ENCODE measurements around the gene CCDC197.

CCDC197 gene

DNA sequence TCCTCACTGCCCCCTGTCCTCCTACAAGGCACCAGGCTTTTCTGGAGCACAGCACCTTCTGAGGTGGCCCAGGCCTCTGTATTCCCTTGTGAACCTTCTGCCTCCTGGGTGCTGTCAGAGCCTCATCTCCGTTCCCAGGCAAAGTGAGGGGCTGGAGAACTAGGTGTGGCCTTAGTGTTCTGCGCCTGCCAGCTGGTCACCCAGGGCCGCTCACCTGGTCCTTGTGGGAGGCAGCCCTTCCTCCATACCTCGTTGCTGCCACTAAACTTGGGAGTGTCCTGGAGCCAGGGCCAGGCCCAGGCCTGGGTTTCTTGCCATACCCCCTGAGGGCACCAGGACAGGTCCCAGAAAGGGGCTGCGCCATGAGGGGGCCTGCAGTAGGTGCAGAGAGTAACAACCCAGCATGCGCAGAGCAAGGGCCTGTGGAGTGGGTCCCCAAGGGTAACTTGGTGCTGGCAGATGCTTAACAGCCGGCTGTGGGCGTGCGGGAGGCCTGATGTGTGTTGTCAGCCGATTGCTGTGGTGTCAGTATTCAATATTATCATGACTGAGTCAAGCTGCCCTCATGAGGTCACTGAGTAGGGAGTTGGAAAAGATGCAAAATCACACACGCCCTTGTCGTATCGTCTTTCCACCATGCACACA lies 46.1 kb downstream of the CCDC197 start:
- no peak for DNase-seq (ENCODE audit: low spot score)

- no peak for DNase-seq (ENCODE audit: low spot score)
These were observed 46.8 kb downstream of the CCDC197 start for GRCh38 chr14:94043756-94044475.

- no peak for DNase-seq (ENCODE audit: low spot score)
These were observed 47.5 kb downstream of the CCDC197 start for GRCh38 chr14:94044476-94045091.

DNA sequence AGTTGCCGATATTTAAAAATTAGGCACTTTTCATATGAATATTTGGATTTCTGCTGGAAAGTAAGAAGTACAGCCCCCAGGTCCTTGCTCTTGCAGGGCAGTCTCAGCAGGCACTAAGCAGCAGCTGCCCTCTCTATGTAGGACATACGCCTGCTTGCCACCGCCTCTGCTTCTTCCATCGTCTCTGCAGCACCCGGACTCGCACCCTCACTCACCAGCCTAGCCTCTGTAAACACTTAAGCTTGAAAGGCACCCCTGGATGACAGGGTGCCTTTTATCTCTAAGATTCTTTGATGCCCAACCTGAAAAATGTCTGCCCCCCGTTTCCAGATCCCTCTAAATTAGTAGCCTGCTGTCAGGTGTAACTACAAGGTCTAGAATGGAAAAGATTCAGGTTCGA lies 48.0 kb downstream of the CCDC197 start:
- no peak for DNase-seq (ENCODE audit: low spot score)

DNA sequence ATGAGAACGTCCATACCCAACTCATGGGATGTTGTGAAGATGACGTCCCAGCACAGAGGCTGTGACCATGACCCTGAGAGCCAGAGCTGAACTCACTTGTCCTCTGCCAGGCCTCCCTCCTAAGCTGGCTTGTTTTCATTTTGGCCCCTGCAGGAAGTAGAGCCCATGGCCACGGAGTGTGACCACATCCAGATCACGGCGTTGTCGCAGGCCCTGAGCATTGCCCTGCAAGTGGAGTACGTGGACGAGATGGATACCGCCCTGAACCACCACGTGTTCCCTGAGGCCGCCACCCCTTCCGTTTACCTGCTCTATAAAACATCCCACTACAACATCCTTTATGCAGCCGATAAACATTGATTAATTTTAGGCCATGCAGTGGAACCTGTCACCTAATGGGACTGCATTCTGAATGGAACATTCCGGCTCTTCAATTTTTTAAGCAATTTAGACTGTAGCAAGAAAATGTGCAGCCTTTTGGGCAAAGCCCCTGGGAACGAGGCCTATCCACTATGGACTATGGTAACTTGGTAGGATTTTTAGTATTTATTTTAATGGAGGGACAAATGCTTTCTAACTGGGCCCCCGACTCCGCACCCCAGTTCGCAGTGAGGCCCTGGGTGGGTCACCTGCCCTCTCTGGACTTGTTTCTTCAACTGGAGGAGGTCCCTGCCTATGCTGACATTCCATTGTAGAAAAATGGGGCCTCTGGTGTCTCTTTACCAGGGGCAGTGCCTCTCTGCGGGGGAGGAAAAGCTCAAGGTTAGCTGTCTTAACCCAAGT lies 48.7 kb downstream of the CCDC197 start:
- DNase-seq (ENCODE audit: low spot score), result no peak

- DNase-seq (ENCODE audit: low spot score), result no peak
These were observed 49.7 kb downstream of the CCDC197 start for GRCh38 chr14:94046696-94047250.

DNA sequence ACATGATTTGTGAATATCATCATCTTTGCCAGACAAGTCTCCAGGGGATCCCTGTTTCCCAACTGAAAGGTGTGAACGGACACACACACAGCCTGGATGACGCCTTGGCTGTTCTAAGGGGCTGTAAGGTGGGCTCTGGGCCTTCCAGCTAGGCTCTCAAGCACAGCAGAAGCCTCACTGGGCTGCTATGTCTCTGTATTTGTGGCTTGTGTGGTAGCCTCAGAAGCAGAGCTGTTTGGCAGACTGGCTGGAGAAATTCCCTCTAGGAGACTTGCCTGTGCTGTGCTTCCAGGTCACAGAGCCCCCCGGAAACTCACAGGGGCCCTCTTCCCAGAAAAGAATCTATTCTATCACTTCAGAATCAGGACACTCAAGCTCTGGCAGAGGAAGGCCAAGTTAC lies 50.5 kb downstream of the CCDC197 start:
- DNase-seq (ENCODE audit: low spot score), result no peak

- DNase-seq (ENCODE audit: low spot score), result no peak
These were observed 51.9 kb downstream of the CCDC197 start for GRCh38 chr14:94048691-94049624.

- DNase-seq (ENCODE audit: low spot score), result no peak
These were observed 52.5 kb downstream of the CCDC197 start for GRCh38 chr14:94049625-94050023.

DNA sequence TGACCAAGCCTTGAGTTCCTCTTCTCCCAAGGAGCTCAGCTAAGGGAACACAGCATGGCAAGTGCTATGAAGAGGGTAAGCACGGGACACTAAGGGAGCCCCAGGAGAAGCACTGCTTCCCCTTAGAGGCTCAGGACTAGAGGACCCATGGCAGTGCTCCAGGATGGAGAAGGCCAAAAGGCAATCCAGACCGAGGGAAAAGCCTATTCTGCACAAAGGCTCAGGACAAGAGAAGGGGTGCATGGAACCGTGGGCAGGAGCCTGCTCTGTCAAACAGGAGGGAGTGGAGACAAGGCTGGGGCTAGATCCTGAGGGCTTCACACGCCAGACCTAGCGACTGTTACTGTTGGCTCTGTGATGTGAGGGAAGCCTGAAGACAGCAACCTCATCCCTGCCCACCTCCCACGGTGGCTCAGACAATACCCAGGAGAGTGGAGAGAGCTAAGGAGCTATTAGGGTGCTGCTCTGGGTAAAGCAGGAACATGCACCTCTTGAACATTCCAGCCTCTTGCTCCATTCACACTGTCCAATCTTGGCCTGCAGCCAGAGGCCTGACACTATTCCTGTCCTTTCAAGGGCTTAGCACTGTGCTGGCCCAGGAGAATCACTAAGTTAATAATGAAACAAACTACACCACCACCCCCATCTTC lies 53.3 kb downstream of the CCDC197 start:
- no peak for DNase-seq (ENCODE audit: low spot score)

DNA sequence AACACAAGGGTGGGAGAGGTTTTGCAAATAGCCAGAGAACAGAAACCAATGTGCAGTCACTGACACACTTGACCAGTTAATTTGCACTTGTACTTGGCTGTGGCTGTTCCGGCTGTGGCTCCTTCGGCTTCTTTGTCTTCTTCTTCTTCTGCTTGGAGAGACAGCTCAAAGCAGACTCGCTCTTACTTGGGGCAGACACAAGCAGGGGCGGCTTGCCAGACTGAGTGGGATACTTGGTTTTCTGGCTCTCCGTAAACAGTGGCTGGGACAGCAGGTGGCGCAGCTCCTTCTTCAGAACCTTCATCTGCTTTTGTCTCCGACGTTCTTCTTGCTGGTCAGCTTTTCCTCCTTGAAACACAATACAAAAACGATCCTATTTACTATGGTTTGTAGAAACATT lies 54.0 kb downstream of the CCDC197 start:
- DNase-seq (ENCODE audit: low spot score), result peak; percentile 27

DNA sequence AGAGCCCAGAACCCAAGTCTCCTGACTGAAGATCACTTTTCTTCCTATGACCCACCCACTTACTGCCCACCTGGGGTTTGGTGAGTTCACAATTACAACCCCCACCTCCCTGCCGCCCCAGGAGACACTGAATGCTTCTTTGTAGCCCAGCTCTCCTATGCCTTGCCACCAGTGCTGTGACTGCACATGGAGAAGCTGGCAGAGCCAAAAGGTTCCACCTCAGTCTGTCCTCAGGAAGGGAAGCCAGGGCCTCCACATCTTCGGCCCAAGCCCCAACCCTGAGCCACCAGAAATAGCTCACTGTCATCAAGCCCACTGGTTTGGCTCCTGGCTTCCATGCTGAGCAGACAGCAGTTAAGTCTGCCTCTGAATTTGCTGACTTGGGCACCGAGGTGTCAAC lies 54.7 kb downstream of the CCDC197 start:
- no peak for DNase-seq (ENCODE audit: low spot score)

- DNase-seq (ENCODE audit: low spot score), result no peak
These were observed 55.1 kb downstream of the CCDC197 start for GRCh38 chr14:94052199-94052598.

DNA sequence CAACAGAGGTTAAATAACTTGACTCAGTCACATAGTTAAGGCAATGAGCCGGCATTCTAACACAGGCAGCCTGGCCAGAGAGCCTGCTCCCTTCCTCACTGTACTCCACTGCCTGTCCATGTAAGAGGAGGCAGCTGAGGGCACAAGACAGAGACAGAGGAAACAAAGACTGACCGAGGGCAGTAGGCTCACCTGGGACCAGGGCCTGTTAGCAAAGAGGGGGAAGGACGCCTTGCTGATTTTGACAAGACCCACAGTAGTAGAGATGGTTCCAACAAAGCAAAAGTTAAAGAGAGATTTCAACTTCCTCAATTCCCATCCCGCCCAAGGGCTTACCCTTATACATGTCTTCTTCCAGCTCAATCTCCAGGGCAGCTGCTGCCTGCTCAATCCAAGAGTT lies 55.6 kb downstream of the CCDC197 start:
- no peak for DNase-seq (ENCODE audit: low spot score)

DNA sequence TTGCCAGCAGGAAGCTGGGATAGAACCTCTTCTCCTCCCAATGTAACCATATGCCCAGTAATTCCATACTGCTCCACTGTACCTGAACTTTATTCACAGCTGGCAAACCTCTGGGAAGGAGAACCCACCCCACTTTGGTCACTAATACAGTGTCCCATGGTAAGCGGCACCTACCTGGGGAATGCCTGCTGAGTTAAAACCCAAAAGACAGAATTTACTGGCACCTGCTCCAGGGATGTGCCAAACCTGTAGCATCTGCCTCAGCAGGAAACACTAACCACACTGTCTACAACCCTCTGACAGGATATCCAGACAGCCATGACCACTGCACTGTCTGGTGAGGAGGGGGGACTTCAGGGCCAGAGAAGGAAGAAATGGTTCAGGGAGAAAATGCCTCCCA lies 57.3 kb downstream of the CCDC197 start:
- DNase-seq (ENCODE audit: low spot score), result no peak

DNA sequence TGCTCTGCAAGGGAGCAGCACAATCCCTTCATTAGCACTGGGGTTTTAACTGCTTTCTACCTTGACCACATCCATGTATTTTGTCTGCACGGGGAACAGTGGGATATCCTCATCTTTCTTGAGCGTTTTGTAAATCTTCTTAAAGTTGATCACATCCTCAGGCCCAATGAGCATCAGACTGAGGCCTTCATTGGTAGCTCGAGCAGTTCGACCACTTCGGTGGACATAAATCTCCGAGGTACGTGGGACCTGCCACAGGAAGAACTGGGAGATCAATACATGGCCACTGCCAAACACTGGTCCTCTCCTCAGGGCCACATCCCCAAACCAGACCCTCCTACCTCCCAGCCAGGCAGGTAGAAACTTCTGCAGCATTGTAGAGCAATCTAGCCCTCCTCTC lies 57.8 kb downstream of the CCDC197 start:
- no peak for DNase-seq (ENCODE audit: low spot score)

DNA sequence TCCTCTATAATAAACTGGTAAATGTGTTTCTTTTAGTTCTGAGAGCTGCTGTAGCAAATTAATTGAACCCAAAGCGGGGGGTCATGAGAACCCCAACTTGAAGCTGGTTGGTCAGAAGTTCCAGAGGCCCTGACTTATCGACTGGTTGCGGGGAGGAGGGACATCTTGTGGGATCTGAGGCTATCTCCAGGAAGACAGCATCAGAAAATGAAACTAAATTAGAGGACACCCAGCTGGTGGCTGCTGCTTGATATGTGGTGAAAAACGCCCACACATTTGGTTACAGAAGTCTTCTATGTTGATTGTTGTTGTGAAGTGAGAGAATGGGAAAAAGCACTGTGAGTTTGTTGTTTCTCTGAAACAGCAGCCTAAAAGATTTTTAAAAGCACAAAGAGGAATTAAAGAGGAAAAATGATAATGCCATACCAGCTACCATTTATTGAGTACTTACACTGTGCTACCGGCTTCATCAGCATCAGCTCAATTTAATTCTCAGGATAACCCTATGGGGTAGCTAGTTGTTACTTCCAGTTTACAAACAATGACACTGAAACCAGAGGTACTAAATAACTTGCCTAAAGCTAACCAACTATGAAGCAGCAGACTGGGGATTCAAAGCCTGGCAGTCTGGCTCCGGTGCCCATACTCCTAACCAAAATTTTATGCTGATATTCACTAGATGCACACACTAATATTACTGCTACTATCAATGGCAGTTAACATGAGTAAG lies 59.6 kb downstream of the CCDC197 start:
- DNase-seq (ENCODE audit: low spot score), result no peak

- no peak for DNase-seq (ENCODE audit: low spot score)
These were observed 61.1 kb downstream of the CCDC197 start for GRCh38 chr14:94058128-94058673.

Measured in AG08396 (cell line).